CD4-positive, alpha-beta memory T cell (primary cell): Measurements from ENCODE around the gene RFX3. TPM values are rescaled to one million over a fixed set of nuclear protein-coding genes. Genes with fewer than 3 reads are reported as not detected.
A peak's percentile ranks its signal among the peaks of the same experiment; 100 is the strongest.

ENCODE experiments used
- CTCF ChIA-PET: fragments of 350-600 bp; sonication (Branson Sonifier 250); formaldehyde crosslinking; loops from one replicate; lab custom pipeline; 2021; ENCODE audit warnings: inconsistent platforms; ENCODE audit not compliant: partially characterized antibody; lab: Charles Lee
- POLR2A ChIA-PET: fragments of 350-600 bp; sonication (Branson Sonifier 250); formaldehyde crosslinking; loops from one replicate; lab custom pipeline; 2021; ENCODE audit not compliant: partially characterized antibody; lab: Charles Lee
- DNase-seq, 5 donors: peaks; one replicate each; pipeline versions ENCODE4 v3.0.0 to v3.0.0-alpha.2; 2020 to 2022; ENCODE audit warnings: mixed read lengths in 1 of 5
- H3K27ac ChIP-seq: one replicate; pipeline ENCODE4 v1.7.0; 2013; ENCODE audit warnings: low read depth, low read length
- H3K27me3 ChIP-seq: 2 replicates; pipeline ENCODE4 v1.7.0; 2013; ENCODE audit warnings: mild to moderate bottlenecking, low read length, moderate library complexity; ENCODE audit not compliant: insufficient read depth
- H3K36me3 ChIP-seq: 2 replicates; pipeline ENCODE4 v1.7.0; 2013; ENCODE audit warnings: mild to moderate bottlenecking, low read length, moderate library complexity; ENCODE audit not compliant: insufficient read depth
- H3K4me1 ChIP-seq: 2 replicates; pipeline ENCODE4 v1.7.0; 2013; ENCODE audit warnings: mild to moderate bottlenecking, low read length, moderate library complexity; ENCODE audit not compliant: insufficient read depth
- H3K4me3 ChIP-seq, 2 donors: one replicate each; pipeline ENCODE4 v1.7.0; 2013; ENCODE audit warnings: low read length in 2 of 2, mild to moderate bottlenecking in 1 of 2
- H3K9me3 ChIP-seq, 2 donors: one replicate each; pipeline ENCODE4 v1.7.0; 2013; ENCODE audit warnings: low read length in 2 of 2, control low read depth in 1 of 2; ENCODE audit not compliant: control insufficient read depth in 1 of 2
- H3K27ac Mint-ChIP-seq, 7 donors: one replicate each; pipeline ENCODE4 v1.8.0; 2020 to 2021; ENCODE audit warnings: mixed read lengths in 7 of 7, mild to moderate bottlenecking in 6 of 7, inconsistent platforms in 3 of 7, moderate library complexity in 3 of 7
- H3K27me3 Mint-ChIP-seq, 2 donors: one replicate each; pipeline ENCODE4 v1.8.0; 2020 to 2021; ENCODE audit warnings: mixed read lengths in 2 of 2
- H3K36me3 Mint-ChIP-seq, 2 donors: one replicate each; pipeline ENCODE4 v1.8.0; 2020 to 2021; ENCODE audit warnings: mixed read lengths in 2 of 2, inconsistent platforms in 1 of 2, mild to moderate bottlenecking in 1 of 2
- H3K4me1 Mint-ChIP-seq, 4 donors: one replicate each; pipeline ENCODE4 v1.8.0; 2020 to 2021; ENCODE audit warnings: mixed read lengths in 4 of 4, mild to moderate bottlenecking in 1 of 4
- H3K4me3 Mint-ChIP-seq, 8 donors: one replicate each; pipeline ENCODE4 v1.8.0; 2020 to 2021; ENCODE audit warnings: mixed read lengths in 8 of 8, mild to moderate bottlenecking in 7 of 8, moderate library complexity in 6 of 8, inconsistent platforms in 3 of 8
- H3K9me3 Mint-ChIP-seq, 8 donors: one replicate each; pipeline ENCODE4 v1.8.0; 2020 to 2021; ENCODE audit warnings: mixed read lengths in 8 of 8, mild to moderate bottlenecking in 5 of 8, inconsistent platforms in 3 of 8, moderate library complexity in 1 of 8
- intact Hi-C: fragments of 100-400 bp; cut with micrococcal nuclease; formaldehyde crosslinking; loops from one replicate; pipeline ENCODE4 v1.15.1; 2023
- polyA plus RNA-seq, 2 donors: library from polyadenylated mRNA; unstranded; fragments of 300-500 nt; fragmentation: Illumina TruSeq; gene quantifications; one replicate each; pipeline ENCODE4 v1.2.3, GENCODE V29; 2021
- total RNA-seq, 2 experiments: library from RNA; stranded (reverse); gene quantifications; one replicate each; pipeline ENCODE4 v1.2.3, GENCODE V29; 2021

RFX3 gene
- total and polyA plus RNA-seq, 4 experiments from 2014 or later = 3.0 to 30.8 (median 16.5) TPM

GRCh38 chr9:3498691-3499090 lies 27.1 kb downstream of the RFX3 start:
- H3K27me3 ChIP-seq = no peaks in the 10 kb centered on the region
- no peak overlapping the region for H3K27ac ChIP-seq
- H3K4me1 Mint-ChIP-seq = peaks cover 17 to 23% (median 19%) of the 10 kb centered on the region in 4 donors
- no peaks in the 10 kb centered on the region for H3K36me3 ChIP-seq
- ChIA-PET POLR2A (interaction anchor here (5.2 kb wide), 1 partner anchor 28 kb away, joined by 17 read pairs; the partner anchor contains the start of gene RFX3), CTCF (no interaction called here)
- H3K36me3 Mint-ChIP-seq = peaks cover 2 to 9% of the 10 kb centered on the region in 2 donors
- H3K4me3 ChIP-seq = no peak overlapping the region
- no peaks in the 10 kb centered on the region for H3K9me3 ChIP-seq
- H3K27ac Mint-ChIP-seq = no peak overlapping the region
- intact Hi-C loops = no loop called here
- H3K4me3 Mint-ChIP-seq = no peak overlapping the region
- DNase-seq = peak in 1 of 5 donors; percentile 3
- no peaks in the 10 kb centered on the region for H3K4me1 ChIP-seq
- H3K27me3 Mint-ChIP-seq = no peaks in the 10 kb centered on the region
- H3K9me3 Mint-ChIP-seq = peaks cover 0 to 2% (median 0%) of the 10 kb centered on the region in 8 donors

- ChIA-PET POLR2A (interaction anchor here (5.2 kb wide), 1 partner anchor 29 kb away, joined by 17 read pairs; the partner anchor contains the start of gene RFX3), CTCF (no interaction called here)
- H3K27ac Mint-ChIP-seq = no peak overlapping the region
- Histone ChIP-seq H3K27ac (no peak overlapping the region), H3K9me3 (no peaks in the 10 kb centered on the region), H3K4me3 (no peak overlapping the region), H3K27me3 (no peaks in the 10 kb centered on the region), H3K4me1 (no peaks in the 10 kb centered on the region), H3K36me3 (no peaks in the 10 kb centered on the region)
- intact Hi-C loops = no loop called here
- peaks cover 2 to 8% of the 10 kb centered on the region in 2 donors for H3K36me3 Mint-ChIP-seq
- no peaks in the 10 kb centered on the region for H3K27me3 Mint-ChIP-seq
- peaks cover 20 to 23% (median 20%) of the 10 kb centered on the region in 4 donors for H3K4me1 Mint-ChIP-seq
- DNase-seq = no peak
- no peak overlapping the region for H3K4me3 Mint-ChIP-seq
- H3K9me3 Mint-ChIP-seq = peaks cover 0 to 4% (median 0%) of the 10 kb centered on the region in 8 donors
Measured at GRCh38 chr9:3497857-3498256, 27.9 kb downstream of the RFX3 start.

GRCh38 chr9:3497401-3497800 lies 28.4 kb downstream of the RFX3 start:
- no peak overlapping the region for H3K4me3 ChIP-seq
- H3K9me3 Mint-ChIP-seq = peaks cover 0 to 4% (median 0%) of the 10 kb centered on the region in 8 donors
- no peak for DNase-seq
- intact Hi-C loops = no loop called here
- ChIA-PET CTCF (interaction anchor here (1.2 kb wide), 1 partner anchor 9 kb away, joined by 3 read pairs; no protein-coding TSS in a partner anchor), POLR2A (interaction anchor here (5.2 kb wide), 1 partner anchor 29 kb away, joined by 17 read pairs; the partner anchor contains the start of gene RFX3)
- no peaks in the 10 kb centered on the region for H3K4me1 ChIP-seq
- H3K27ac ChIP-seq = no peak overlapping the region
- H3K4me3 Mint-ChIP-seq = no peak overlapping the region
- no peaks in the 10 kb centered on the region for H3K27me3 ChIP-seq
- H3K9me3 ChIP-seq = no peaks in the 10 kb centered on the region
- peaks cover 2 to 7% of the 10 kb centered on the region in 2 donors for H3K36me3 Mint-ChIP-seq
- H3K36me3 ChIP-seq = no peaks in the 10 kb centered on the region
- H3K27ac Mint-ChIP-seq = no peak overlapping the region
- no peaks in the 10 kb centered on the region for H3K27me3 Mint-ChIP-seq
- peaks cover 16 to 24% (median 18%) of the 10 kb centered on the region in 4 donors for H3K4me1 Mint-ChIP-seq

GRCh38 chr9:3495855-3496254 lies 29.9 kb downstream of the RFX3 start:
- no peaks in the 10 kb centered on the region for H3K4me1 ChIP-seq
- Mint-ChIP-seq H3K4me1 (peaks cover 22 to 31% (median 26%) of the 10 kb centered on the region in 4 donors), H3K27me3 (no peaks in the 10 kb centered on the region), H3K36me3 (peaks cover 2 to 7% of the 10 kb centered on the region in 2 donors), H3K9me3 (peaks cover 0 to 4% (median 0%) of the 10 kb centered on the region in 8 donors), H3K4me3 (no peak overlapping the region), H3K27ac (peak overlapping the region in 1 of 7 donors; percentile 15)
- no peak overlapping the region for H3K4me3 ChIP-seq
- intact Hi-C loops = no loop called here
- no peak overlapping the region for H3K27ac ChIP-seq
- no peaks in the 10 kb centered on the region for H3K9me3 ChIP-seq
- H3K27me3 ChIP-seq = no peaks in the 10 kb centered on the region
- no peaks in the 10 kb centered on the region for H3K36me3 ChIP-seq
- POLR2A ChIA-PET = no interaction called here
- DNase-seq = no peak
- CTCF ChIA-PET = interaction anchor here (0.8 to 2.1 kb wide), 5 partner anchors 11 to 55 kb away, joined by 3 to 6 read pairs (median 3); no protein-coding TSS in a partner anchor

GRCh38 chr9:3492214-3492613 lies 33.6 kb downstream of the RFX3 start:
- intact Hi-C loops = no loop called here
- CTCF ChIA-PET = interaction anchor here (0.9 kb wide), 1 partner anchor 25 kb away, joined by 3 read pairs; no protein-coding TSS in a partner anchor
- Mint-ChIP-seq H3K4me1 (peaks cover 14 to 30% (median 18%) of the 10 kb centered on the region in 4 donors), H3K4me3 (peak overlapping the region in 1 of 8 donors; percentile 10), H3K27ac (peak overlapping the region in 1 of 7 donors; percentile 9), H3K9me3 (peaks cover 0 to 4% (median 0%) of the 10 kb centered on the region in 8 donors), H3K36me3 (peaks cover 10 to 12% of the 10 kb centered on the region in 2 donors), H3K27me3 (no peaks in the 10 kb centered on the region)
- Histone ChIP-seq H3K4me3 (no peak overlapping the region), H3K9me3 (no peaks in the 10 kb centered on the region), H3K27ac (no peak overlapping the region), H3K27me3 (no peaks in the 10 kb centered on the region), H3K36me3 (no peaks in the 10 kb centered on the region), H3K4me1 (no peaks in the 10 kb centered on the region)
- DNase-seq = no peak
- POLR2A ChIA-PET = interaction anchor here (1.1 to 1.2 kb wide), 2 partner anchors 14 to 34 kb away, joined by 3 to 4 read pairs; no protein-coding TSS in a partner anchor

- H3K4me1 Mint-ChIP-seq = peaks cover 13 to 28% (median 18%) of the 10 kb centered on the region in 4 donors
- H3K27ac Mint-ChIP-seq = peak overlapping the region in 2 of 7 donors; percentile 13 to 39
- POLR2A ChIA-PET = no interaction called here
Measured at GRCh38 chr9:3491450-3491849, 34.4 kb downstream of the RFX3 start.

GRCh38 chr9:3490957-3491356 lies 34.8 kb downstream of the RFX3 start:
- Mint-ChIP-seq H3K27ac (no peak overlapping the region), H3K4me1 (peaks cover 8 to 24% (median 17%) of the 10 kb centered on the region in 4 donors), H3K36me3 (peaks cover 12 to 13% of the 10 kb centered on the region in 2 donors), H3K4me3 (no peak overlapping the region), H3K27me3 (no peaks in the 10 kb centered on the region), H3K9me3 (peaks cover 0 to 4% (median 0%) of the 10 kb centered on the region in 8 donors)
- no peaks in the 10 kb centered on the region for H3K27me3 ChIP-seq
- intact Hi-C loops = no loop called here
- no peaks in the 10 kb centered on the region for H3K9me3 ChIP-seq
- no peak overlapping the region for H3K4me3 ChIP-seq
- no peaks in the 10 kb centered on the region for H3K4me1 ChIP-seq
- ChIA-PET CTCF (no interaction called here), POLR2A (no interaction called here)
- no peaks in the 10 kb centered on the region for H3K36me3 ChIP-seq
- no peak for DNase-seq
- H3K27ac ChIP-seq = no peak overlapping the region

More at GRCh38 chr9:3491450-3491849, 34.4 kb downstream of the RFX3 start:
- intact Hi-C loops = no loop called here
- no peak overlapping the region for H3K4me3 Mint-ChIP-seq
- Histone ChIP-seq H3K27ac (no peak overlapping the region), H3K36me3 (no peaks in the 10 kb centered on the region), H3K27me3 (no peaks in the 10 kb centered on the region), H3K9me3 (no peaks in the 10 kb centered on the region), H3K4me3 (no peak overlapping the region), H3K4me1 (no peaks in the 10 kb centered on the region)
- no peaks in the 10 kb centered on the region for H3K27me3 Mint-ChIP-seq
- H3K36me3 Mint-ChIP-seq = peaks cover 11 to 12% of the 10 kb centered on the region in 2 donors
- H3K9me3 Mint-ChIP-seq = peaks cover 0 to 4% (median 0%) of the 10 kb centered on the region in 8 donors
- DNase-seq = no peak
- CTCF ChIA-PET = no interaction called here
